Mucosa of rectum (tissue), 2 donors: ENCODE measurements around the gene SLC25A51.

Experiments used
- H3K27ac ChIP-seq, 2 donors: one replicate each; pipeline ENCODE4 v1.7.0; 2013; ENCODE audit warnings: inconsistent platforms in 2 of 2, low read depth in 2 of 2, low read length in 2 of 2
- H3K27me3 ChIP-seq, 2 donors: one replicate each; pipeline ENCODE4 v1.7.0; 2013; ENCODE audit warnings: low read length in 2 of 2; ENCODE audit not compliant: control insufficient read depth in 2 of 2, insufficient read depth in 2 of 2
- H3K36me3 ChIP-seq, 2 donors: one replicate each; pipeline ENCODE4 v1.7.0; 2013; ENCODE audit warnings: low read length in 2 of 2; ENCODE audit not compliant: control insufficient read depth in 2 of 2, insufficient read depth in 2 of 2
- H3K4me1 ChIP-seq, 2 donors: one replicate each; pipeline ENCODE4 v1.7.0; 2013; ENCODE audit warnings: low read length in 2 of 2, mild to moderate bottlenecking in 1 of 2; ENCODE audit not compliant: control insufficient read depth in 2 of 2, insufficient read depth in 2 of 2
- H3K4me3 ChIP-seq, 2 donors: one replicate each; pipeline ENCODE4 v1.7.0; 2013; ENCODE audit warnings: low read length in 2 of 2
- H3K9ac ChIP-seq, 2 donors: one replicate each; pipeline ENCODE4 v1.7.0; 2013; ENCODE audit warnings: low read length in 2 of 2, low read depth in 1 of 2, mild to moderate bottlenecking in 1 of 2
- H3K9me3 ChIP-seq, 2 donors: one replicate each; pipeline ENCODE4 v1.7.0; 2013; ENCODE audit warnings: low read length in 2 of 2; ENCODE audit not compliant: control insufficient read depth in 2 of 2
- donor health status: healthy.
- donor health status: Normal muscosa, but diverticular disease.

Gene SLC25A51

GRCh38 chr9:37876376-37876775 lies 27.6 kb downstream of the SLC25A51 start:
- Histone ChIP-seq H3K4me3 (no peak overlapping the region), H3K27ac (no peak overlapping the region), H3K9ac (no peak overlapping the region), H3K36me3 (peaks cover 7 to 11% of the 10 kb centered on the region in 2 donors), H3K9me3 (peaks cover 0 to 3% of the 10 kb centered on the region in 2 donors), H3K4me1 (no peaks in the 10 kb centered on the region), H3K27me3 (no peaks in the 10 kb centered on the region)

- peaks cover 0 to 6% of the 10 kb centered on the region in 2 donors for H3K4me1 ChIP-seq
- no peak overlapping the region for H3K4me3 ChIP-seq
- H3K27me3 ChIP-seq, result no peaks in the 10 kb centered on the region
- H3K9ac ChIP-seq, result no peak overlapping the region
- H3K9me3 ChIP-seq, result peaks cover 0 to 3% of the 10 kb centered on the region in 2 donors
- H3K36me3 ChIP-seq, result peaks cover 2 to 6% of the 10 kb centered on the region in 2 donors
- H3K27ac ChIP-seq, result no peak overlapping the region
These were observed 30.0 kb downstream of the SLC25A51 start for GRCh38 chr9:37873955-37874354.

GRCh38 chr9:37870799-37871176 lies 33.1 kb downstream of the SLC25A51 start:
- Histone ChIP-seq H3K4me3 (no peak overlapping the region), H3K4me1 (peaks cover 0 to 6% of the 10 kb centered on the region in 2 donors), H3K36me3 (peaks cover 0 to 3% of the 10 kb centered on the region in 2 donors), H3K27ac (no peak overlapping the region), H3K27me3 (no peaks in the 10 kb centered on the region), H3K9me3 (no peaks in the 10 kb centered on the region), H3K9ac (no peak overlapping the region)

GRCh38 chr9:37870081-37870798 lies 33.7 kb downstream of the SLC25A51 start:
- Histone ChIP-seq H3K4me1 (peaks cover 0 to 6% of the 10 kb centered on the region in 2 donors), H3K9ac (no peak overlapping the region), H3K4me3 (no peak overlapping the region), H3K27me3 (no peaks in the 10 kb centered on the region), H3K36me3 (peaks cover 0 to 3% of the 10 kb centered on the region in 2 donors), H3K9me3 (no peaks in the 10 kb centered on the region), H3K27ac (no peak overlapping the region)

- Histone ChIP-seq H3K9ac (no peak overlapping the region), H3K4me1 (no peaks in the 10 kb centered on the region), H3K9me3 (no peaks in the 10 kb centered on the region), H3K4me3 (no peak overlapping the region), H3K27ac (no peak overlapping the region), H3K36me3 (peaks cover 27 to 31% of the 10 kb centered on the region in 2 donors), H3K27me3 (no peaks in the 10 kb centered on the region)
These were observed 41.4 kb downstream of the SLC25A51 start for GRCh38 chr9:37862530-37862929.

GRCh38 chr9:37859043-37859442 lies 44.9 kb downstream of the SLC25A51 start:
- H3K27me3 ChIP-seq, result no peaks in the 10 kb centered on the region
- H3K4me3 ChIP-seq, result no peak overlapping the region
- H3K9ac ChIP-seq, result no peak overlapping the region
- peaks cover 27 to 30% of the 10 kb centered on the region in 2 donors for H3K36me3 ChIP-seq
- H3K4me1 ChIP-seq, result no peaks in the 10 kb centered on the region
- no peak overlapping the region for H3K27ac ChIP-seq
- no peaks in the 10 kb centered on the region for H3K9me3 ChIP-seq

GRCh38 chr9:37856551-37856950 lies 47.4 kb downstream of the SLC25A51 start:
- Histone ChIP-seq H3K4me1 (no peaks in the 10 kb centered on the region), H3K9me3 (no peaks in the 10 kb centered on the region), H3K36me3 (peaks cover 18 to 23% of the 10 kb centered on the region in 2 donors), H3K27me3 (no peaks in the 10 kb centered on the region), H3K9ac (no peak overlapping the region), H3K27ac (no peak overlapping the region), H3K4me3 (no peak overlapping the region)

GRCh38 chr9:37852222-37852621 lies 51.7 kb downstream of the SLC25A51 start:
- Histone ChIP-seq H3K27ac (no peak overlapping the region), H3K36me3 (peaks cover 0 to 6% of the 10 kb centered on the region in 2 donors), H3K27me3 (no peaks in the 10 kb centered on the region), H3K4me1 (no peaks in the 10 kb centered on the region), H3K9ac (no peak overlapping the region), H3K4me3 (no peak overlapping the region), H3K9me3 (no peaks in the 10 kb centered on the region)

GRCh38 chr9:37840560-37841194 lies 63.2 kb downstream of the SLC25A51 start:
- Histone ChIP-seq H3K9me3 (no peaks in the 10 kb centered on the region), H3K4me1 (no peaks in the 10 kb centered on the region), H3K4me3 (no peak overlapping the region), H3K27ac (no peak overlapping the region), H3K9ac (no peak overlapping the region), H3K36me3 (peaks cover 0 to 5% of the 10 kb centered on the region in 2 donors), H3K27me3 (no peaks in the 10 kb centered on the region)
